HepG2 (cell line): ENCODE data around the gene APEX1. TPM values are rescaled to one million over a fixed set of nuclear protein-coding genes. Genes with fewer than 3 reads are reported as not detected.

Experiments used
- ATAC-seq: fragments of 200-7000 bp; cut with Tn5 transposase; 3 replicates; pipeline ENCODE4 v1.9.1; 2020; ENCODE audit warnings: mild to moderate bottlenecking, moderate library complexity
- BruUV-seq: library from RNA; stranded (reverse); fragments of 400-500 nt; replicated peaks from 2 replicates; lab custom pipeline; 2021; lab: Mats Ljungman, UMichigan
- CTCF ChIA-PET: fragments of 300-600 bp; formaldehyde crosslinking; extraction: SDS; loops from one replicate; lab custom pipeline; 2021; ENCODE audit warnings: low total read pairs, inconsistent platforms, low intra/inter-chr PET ratio; lab: Yijun Ruan, JAX
- POLR2A ChIA-PET: fragments of 350-600 bp; sonication (Branson Sonifier 250); formaldehyde crosslinking; loops from one replicate; lab custom pipeline; 2020; ENCODE audit warnings: antibody characterized with exemption, inconsistent platforms; lab: Yijun Ruan, JAX
- DNase-seq: peaks from one replicate; pipeline ENCODE4 v3.0.0-alpha.2; 2015; ENCODE audit warnings: low spot score
- FAIRE-seq: peaks from 3 replicates; lab custom pipeline; 2011; peaks lifted over from hg19 to GRCh38; lab: Jason Lieb, UNC
- H2AFZ ChIP-seq: one replicate; pipeline ENCODE4 v1.6.1; 2011; ENCODE audit warnings: low read length, inconsistent platforms
- H3K27ac ChIP-seq: fragments of 300-600 bp; 3 replicates; pipeline ENCODE4 v1.8.0; 2011; ENCODE audit warnings: mixed run types, mild to moderate bottlenecking, mixed read lengths, low read length, inconsistent platforms; ENCODE audit not compliant: insufficient read depth; ENCODE audit errors: extremely low read length
- H3K27me3 ChIP-seq, 2 experiments: fragments of 200-600 bp in 1 of 2; 2 replicates in 1 of 2; 3 replicates in 1 of 2; pipeline versions ENCODE4 v1.6.0 to v1.8.0; 2011; ENCODE audit warnings: low read length in 2 of 2, mild to moderate bottlenecking in 2 of 2, moderate library complexity in 2 of 2, inconsistent platforms in 1 of 2; ENCODE audit not compliant: insufficient read depth in 2 of 2, control insufficient read depth in 1 of 2
- H3K36me3 ChIP-seq, 2 experiments: fragments of 200-600 bp in 1 of 2; replicated peaks in 1 of 2; 2 replicates in 1 of 2; 3 replicates in 1 of 2; pipeline versions ENCODE4 v1.5.1 to v1.8.0; 2011; ENCODE audit warnings: low read length in 2 of 2, inconsistent platforms in 1 of 2; ENCODE audit not compliant: insufficient read depth in 2 of 2, control insufficient read depth in 1 of 2
- H3K4me1 ChIP-seq: 2 replicates; pipeline ENCODE4 v1.5.1; 2012; ENCODE audit warnings: low read length, inconsistent platforms; ENCODE audit not compliant: insufficient read depth
- H3K4me2 ChIP-seq: 2 replicates; pipeline ENCODE4 v1.6.0; 2011; ENCODE audit warnings: low read depth, low read length, inconsistent platforms
- H3K4me3 ChIP-seq, 3 experiments: fragments of 200-600 bp in 1 of 3; sonication (generic), shearing (Covaris generic) in 1 of 3; replicated peaks in 1 of 3; 2 replicates each; pipeline ENCODE4 v1.5.1; 2011 to 2016; ENCODE audit warnings: low read length in 3 of 3, inconsistent platforms in 2 of 3, low read depth in 2 of 3, mild to moderate bottlenecking in 2 of 3, control low read depth in 1 of 3, mixed read lengths in 1 of 3; ENCODE audit not compliant: insufficient read depth in 1 of 3
- H3K79me2 ChIP-seq: one replicate; pipeline ENCODE4 v1.6.1; 2011; ENCODE audit warnings: low read length, inconsistent platforms; ENCODE audit not compliant: insufficient read depth
- H3K9ac ChIP-seq: 2 replicates; pipeline ENCODE4 v1.6.0; 2011; ENCODE audit warnings: mild to moderate bottlenecking, low read depth, low read length, inconsistent platforms; ENCODE audit not compliant: insufficient read depth
- H3K9me3 ChIP-seq: 2 replicates; pipeline ENCODE4 v1.5.1; 2012; ENCODE audit warnings: mild to moderate bottlenecking, low read length
- H4K20me1 ChIP-seq: 2 replicates; pipeline ENCODE4 v1.6.0; 2011; ENCODE audit warnings: inconsistent platforms, mild to moderate bottlenecking, low read length, moderate library complexity; ENCODE audit not compliant: insufficient read depth
- FOSL1 ChIP-seq: sonication (generic); formaldehyde crosslinking; IDR thresholded peaks from 2 replicates; pipeline ENCODE4 v1.9.0; 2021; ENCODE audit warnings: missing genetic modification reagents, borderline replicate concordance
- GATAD1 ChIP-seq: IDR thresholded peaks from 2 replicates; pipeline ENCODE4 v1.6.1; 2016; ENCODE audit warnings: missing genetic modification reagents, missing compliant biosample characterization
- KDM5B ChIP-seq: sonication (generic); formaldehyde crosslinking; IDR thresholded peaks from 2 replicates; pipeline ENCODE4 v1.4.0; 2020; ENCODE audit warnings: missing genetic modification reagents, mild to moderate bottlenecking, borderline replicate concordance
- KMT2B ChIP-seq: IDR thresholded peaks from 2 replicates; pipeline ENCODE4 v1.6.1; 2016; ENCODE audit warnings: missing genetic modification reagents, missing compliant biosample characterization
- POLR2A ChIP-seq, 2 experiments: IDR thresholded peaks; 2 replicates each; pipeline ENCODE4 v1.6.1; 2011; ENCODE audit warnings: low read depth in 2 of 2, low read length in 2 of 2, mild to moderate bottlenecking in 1 of 2, moderate library complexity in 1 of 2; ENCODE audit not compliant: insufficient read depth in 1 of 2
- POLR2AphosphoS5 ChIP-seq: IDR thresholded peaks from 2 replicates; pipeline ENCODE4 v1.6.1; 2012; ENCODE audit warnings: low read depth, low read length
- PRMT3 ChIP-seq: sonication (generic); formaldehyde crosslinking; IDR thresholded peaks from 2 replicates; pipeline ENCODE4 v1.8.1; 2022; ENCODE audit warnings: low read depth, mild to moderate bottlenecking, moderate library complexity, missing genetic modification reagents, borderline replicate concordance
- PTBP1 ChIP-seq: fragments of 200-400 bp; formaldehyde crosslinking; IDR thresholded peaks from 2 replicates; pipeline ENCODE4 v1.6.1; 2018; ENCODE audit warnings: low read length, low read depth; ENCODE audit not compliant: poor library complexity, severe bottlenecking
- SIX1 ChIP-seq: sonication (generic); formaldehyde crosslinking; IDR thresholded peaks from 2 replicates; pipeline ENCODE4 v1.4.0; 2020; ENCODE audit warnings: missing genetic modification reagents, borderline replicate concordance
- SMARCC2 ChIP-seq: fragments of 450-650 bp; IDR thresholded peaks from 2 replicates; pipeline ENCODE4 v1.6.1; 2017; ENCODE audit warnings: antibody characterized with exemption, mild to moderate bottlenecking
- SRY ChIP-seq: sonication (generic); formaldehyde crosslinking; IDR thresholded peaks from 2 replicates; pipeline ENCODE4 v1.8.0; 2022; ENCODE audit warnings: mild to moderate bottlenecking, missing genetic modification reagents
- WIZ ChIP-seq: sonication (generic); formaldehyde crosslinking; IDR thresholded peaks from 2 replicates; pipeline ENCODE4 v1.5.1; 2020; ENCODE audit warnings: mild to moderate bottlenecking, missing genetic modification reagents
- ZNF24 ChIP-seq: fragments of 450-650 bp; IDR thresholded peaks from 2 replicates; pipeline ENCODE4 v1.6.1; 2017; ENCODE audit warnings: antibody characterized with exemption, mild to moderate bottlenecking
- ZNF274 ChIP-seq: sonication (generic); formaldehyde crosslinking; IDR thresholded peaks from 2 replicates; pipeline ENCODE4 v1.5.1; 2020; ENCODE audit warnings: mild to moderate bottlenecking, missing genetic modification reagents
- ZNF577 ChIP-seq: sonication (generic); formaldehyde crosslinking; IDR thresholded peaks from 2 replicates; pipeline ENCODE4 v1.4.0; 2020; ENCODE audit warnings: mild to moderate bottlenecking, low read depth, missing genetic modification reagents, borderline replicate concordance
- ZNF598 ChIP-seq: sonication (generic); formaldehyde crosslinking; IDR thresholded peaks from 2 replicates; pipeline ENCODE4 v1.5.1; 2020; ENCODE audit warnings: mild to moderate bottlenecking, missing genetic modification reagents, borderline replicate concordance
- ZNF768 ChIP-seq: sonication (generic); formaldehyde crosslinking; IDR thresholded peaks from 2 replicates; pipeline ENCODE4 v1.4.0; 2020; ENCODE audit warnings: missing genetic modification reagents
- ZNF839 ChIP-seq: sonication (generic); formaldehyde crosslinking; IDR thresholded peaks from 2 replicates; pipeline ENCODE4 v1.4.0; 2020; ENCODE audit warnings: missing genetic modification reagents, mild to moderate bottlenecking, borderline replicate concordance
- WGBS: methylation state at CpG from one replicate; pipeline ENCODE4 v1.1.6; 2017; ENCODE audit warnings: low lambda C conversion rate; 5-methylcytosine and 5-hydroxymethylcytosine counted together
- in situ Hi-C: cut with HindIII; loops from 2 replicates; pipeline ENCODE4 v1.10.0; 2017; ENCODE audit warnings: low pct_unique_long_range_greater_than_20kb; ENCODE audit not compliant: extremely low pct_ligation_motif_present
- intact Hi-C: fragments of 100-400 bp; cut with micrococcal nuclease; formaldehyde crosslinking; loops from one replicate; pipeline ENCODE4 v1.10.0; 2022; ENCODE audit not compliant: unreplicated experiment
- polyA plus RNA-seq, 8 experiments: library from polyadenylated mRNA; depleted of rRNA in 3 of 8; stranded (reverse) in 7 of 8; unstranded in 1 of 8; fragments of >200 nt; fragmentation: Illumina TruSeq in 4 of 8; extraction: Trizol in 4 of 8; gene quantifications; 2 replicates each; pipeline versions ENCODE4 v1.2.1 to v1.2.3, GENCODE V29; 2011 to 2016; ENCODE audit warnings: low read depth in 4 of 8, missing spikeins in 1 of 8, mixed read lengths in 1 of 8; ENCODE audit not compliant: insufficient read depth in 1 of 8
- total RNA-seq, 5 experiments: library from RNA; depleted of rRNA; stranded (reverse); fragments of >200 nt; fragmentation: Illumina TruSeq; extraction: Trizol; gene quantifications; 2 replicates each; pipeline ENCODE4 v1.2.3, GENCODE V29; 2016; ENCODE audit warnings: low read depth in 1 of 5
- TF ChIP-seq, protein P1 (sequence below): sonication (generic); formaldehyde crosslinking; IDR thresholded peaks from 2 replicates; pipeline ENCODE4 v1.5.0; 2020; ENCODE audit warnings: missing genetic modification reagents, mild to moderate bottlenecking, borderline replicate concordance

Gene APEX1
- total and polyA plus RNA-seq, 2 of the 13 experiments (the other 11 are each of a cell fraction or from before 2014, with no cell fraction given) = 171 to 405 TPM

DNA sequence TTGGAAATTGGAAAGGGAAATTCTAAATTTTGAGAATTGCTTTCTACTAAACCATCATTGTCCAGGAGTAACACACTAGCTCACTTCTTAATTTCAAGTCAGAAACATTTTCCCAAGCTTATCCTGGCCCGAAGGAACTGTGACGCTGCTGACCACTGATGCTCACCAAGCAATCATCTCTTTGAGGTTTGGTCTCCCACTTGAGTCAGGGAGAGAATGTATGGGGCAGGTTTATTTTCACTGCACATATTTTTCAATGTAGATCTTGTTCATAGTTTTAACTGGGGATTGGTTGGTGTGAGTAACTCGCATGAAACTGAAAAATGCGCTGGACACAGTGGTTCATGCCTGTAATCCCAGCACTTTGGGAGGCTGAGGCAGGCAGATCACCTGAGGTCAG lies 37.5 kb downstream of the APEX1 start:
- Histone ChIP-seq H3K9me3 (no peaks in the 10 kb centered on the region), H3K79me2 (no peaks in the 10 kb centered on the region), H3K9ac (no peak overlapping the region), H3K27ac (no peak overlapping the region), H3K27me3 (peaks cover 0 to 10% of the 10 kb centered on the region in 2 experiments; a peak in 1 of 5 replicates), H4K20me1 (no peaks in the 10 kb centered on the region), H3K36me3 (no peaks in the 10 kb centered on the region), H3K4me3 (no peak overlapping the region), H2AFZ (no peak overlapping the region), H3K4me1 (peaks cover 33% of the 10 kb centered on the region), H3K4me2 (no peak overlapping the region)
- TF ChIP-seq GATAD1 (CRISPR knock-in tag) = no peak
- no peak for TF ChIP-seq POLR2A (IDR thresholded peaks at IDR 0.05; ENCODE audit: insufficient read depth in 1 of 2, low read depth in 2 of 2, low read length in 2 of 2)
- no peak for TF ChIP-seq POLR2AphosphoS5
- TF ChIP-seq ZNF839 (CRISPR knock-in tag) = no peak
- TF ChIP-seq SMARCC2 = no peak
- no peak for TF ChIP-seq SIX1 (CRISPR knock-in tag)
- TF ChIP-seq ZNF598 (CRISPR knock-in tag) = no peak
- no peak for TF ChIP-seq FOSL1 (CRISPR knock-in tag)
- TF ChIP-seq, protein P1, sequence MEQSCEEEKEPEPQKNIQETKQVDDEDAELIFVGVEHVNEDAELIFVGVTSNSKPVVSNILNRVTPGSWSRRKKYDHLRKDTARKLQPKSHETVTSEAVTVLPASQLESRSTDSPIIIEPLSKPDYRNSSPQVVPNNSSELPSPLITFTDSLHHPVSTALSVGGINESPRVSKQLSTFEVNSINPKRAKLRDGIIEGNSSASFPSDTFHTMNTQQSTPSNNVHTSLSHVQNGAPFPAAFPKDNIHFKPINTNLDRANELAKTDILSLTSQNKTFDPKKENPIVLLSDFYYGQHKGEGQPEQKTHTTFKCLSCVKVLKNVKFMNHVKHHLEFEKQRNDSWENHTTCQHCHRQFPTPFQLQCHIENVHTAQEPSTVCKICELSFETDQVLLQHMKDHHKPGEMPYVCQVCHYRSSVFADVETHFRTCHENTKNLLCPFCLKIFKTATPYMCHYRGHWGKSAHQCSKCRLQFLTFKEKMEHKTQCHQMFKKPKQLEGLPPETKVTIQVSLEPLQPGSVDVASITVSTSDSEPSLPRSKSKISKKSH (CRISPR knock-in tag) = no peak
- no peak for TF ChIP-seq ZNF577
- TF ChIP-seq ZNF24 = no peak
- no peak for TF ChIP-seq KDM5B (CRISPR knock-in tag)
- TF ChIP-seq KMT2B (CRISPR knock-in tag) = no peak
- TF ChIP-seq ZNF274 = no peak
- TF ChIP-seq PTBP1 = no peak
- TF ChIP-seq PRMT3 (CRISPR knock-in tag) = no peak
- no peak for TF ChIP-seq WIZ (CRISPR knock-in tag)
- no peak for TF ChIP-seq ZNF768 (CRISPR knock-in tag)
- no peak for TF ChIP-seq SRY (CRISPR knock-in tag)
- DNase-seq = no peak
- ChIA-PET POLR2A (no interaction called here), CTCF (no interaction called here)
- 91% methylated on average over 4 of the region's 4 CpGs for WGBS
- intact Hi-C loops = no loop called here
- no peak for ATAC-seq
- in situ Hi-C loops = no loop called here
- no TSS peak for BruUV-seq
- FAIRE-seq = no peak
